GM19035 (cell line): ENCODE data around the gene ARHGAP10.
"Not testable (repeated sequence)": the region's sequence is repeated elsewhere in the genome, so short reads cannot be mapped to it uniquely, and the experiment has no call there.

Experiments used
- ATAC-seq: cut with Tn5 transposase; IDR thresholded peaks from one replicate; pipeline ENCODE4 v1.9.1; 2021; ENCODE audit not compliant: unreplicated experiment

ARHGAP10 gene

DNA sequence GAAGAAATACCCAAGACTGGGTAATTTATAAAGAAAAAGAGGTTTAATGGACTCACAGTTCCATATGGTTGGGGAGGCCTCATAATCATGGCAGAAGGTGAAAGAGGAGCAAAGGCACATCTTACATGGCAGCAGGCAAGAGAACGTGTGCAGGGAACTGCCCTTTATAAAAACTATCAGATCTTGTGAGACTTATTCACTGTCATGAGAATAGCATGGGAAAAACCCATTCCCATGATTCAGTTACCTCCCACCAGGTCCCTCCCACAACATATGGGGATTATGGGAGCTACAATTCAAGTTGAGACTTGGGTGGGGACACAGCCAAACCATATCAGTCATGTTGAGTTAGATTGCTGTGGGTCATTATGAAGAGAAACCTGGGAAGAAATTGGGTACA, 153.3 kb downstream of the ARHGAP10 start:
- ATAC-seq = not testable (repeated sequence)

- no peak for ATAC-seq
These were observed 159.7 kb downstream of the ARHGAP10 start for GRCh38 chr4:147891476-147892115.

DNA sequence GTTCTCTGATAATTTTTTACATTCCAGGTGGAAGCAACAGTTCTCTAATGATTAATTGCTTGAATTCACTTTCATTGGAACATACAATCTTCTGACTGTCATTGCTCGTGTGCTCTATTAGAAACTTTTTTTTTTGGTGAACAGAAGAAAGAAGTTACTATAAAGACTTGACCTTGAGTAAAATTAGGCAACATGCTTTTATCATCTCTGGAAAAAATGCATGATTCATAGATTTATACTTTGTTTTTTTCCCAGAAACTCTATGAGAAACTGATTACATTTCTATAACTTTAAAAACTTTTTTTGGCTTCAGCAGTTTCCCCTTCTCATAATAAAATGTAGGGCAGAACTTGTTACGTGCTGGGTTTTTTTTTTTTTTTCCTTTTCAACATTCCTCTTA, 167.6 kb downstream of the ARHGAP10 start:
- no peak for ATAC-seq

DNA sequence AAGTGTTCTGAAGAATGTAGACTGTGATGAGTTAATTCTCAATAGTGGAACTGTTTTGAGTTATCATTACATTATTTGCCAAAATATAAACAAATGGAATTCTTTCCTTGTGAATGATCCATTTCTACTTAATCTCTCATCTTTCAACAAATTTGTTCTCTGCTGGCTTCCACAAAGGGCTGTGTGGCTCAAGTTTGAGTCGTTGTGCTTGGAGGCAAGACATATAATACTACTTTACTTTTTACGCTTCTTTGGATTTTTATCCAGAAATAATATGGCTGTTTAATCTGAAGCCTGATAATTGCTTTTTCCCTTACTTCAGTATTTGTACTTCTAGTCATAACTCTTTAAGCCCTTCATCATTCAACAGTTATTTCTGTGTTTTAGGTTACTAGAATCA, 169.5 kb downstream of the ARHGAP10 start:
- ATAC-seq = no peak

DNA sequence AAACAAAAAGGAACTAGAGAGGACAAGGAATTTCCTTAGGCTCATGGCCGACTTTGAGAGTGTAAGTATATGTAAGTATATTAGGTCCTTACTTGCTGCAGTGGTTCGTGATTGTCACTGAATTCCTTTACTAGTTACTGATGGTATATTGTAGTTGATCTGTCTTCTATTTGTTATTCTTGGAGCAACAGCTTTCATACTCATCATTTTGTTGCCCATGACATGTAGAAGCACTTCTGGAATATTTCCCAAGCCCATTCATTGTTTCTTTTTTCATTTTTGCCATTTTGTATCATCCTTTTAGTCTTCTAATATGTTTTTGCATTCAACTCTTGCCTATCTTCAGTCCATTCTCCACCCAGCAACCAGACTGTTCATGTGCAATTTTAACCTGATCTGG, 170.0 kb downstream of the ARHGAP10 start:
- no peak for ATAC-seq

DNA sequence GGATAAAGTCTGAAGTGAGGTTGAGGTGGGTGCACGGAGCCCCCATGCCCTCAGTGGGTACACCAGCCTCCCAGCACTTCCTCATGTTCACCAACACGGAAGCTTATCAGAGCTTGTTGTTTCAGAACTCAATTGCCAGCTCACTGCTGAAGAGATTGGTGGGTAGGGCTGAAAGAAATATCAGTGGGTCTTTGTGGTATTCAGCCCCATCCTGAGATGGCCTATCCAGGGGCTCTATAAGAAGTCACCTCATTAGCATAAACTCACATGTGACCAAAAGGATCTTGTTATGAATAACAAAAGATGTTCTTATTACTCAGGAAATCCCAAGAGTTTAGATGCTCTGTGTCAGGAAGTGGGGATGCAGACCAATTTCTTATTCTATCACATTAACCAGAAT, 177.3 kb downstream of the ARHGAP10 start:
- no peak for ATAC-seq

DNA sequence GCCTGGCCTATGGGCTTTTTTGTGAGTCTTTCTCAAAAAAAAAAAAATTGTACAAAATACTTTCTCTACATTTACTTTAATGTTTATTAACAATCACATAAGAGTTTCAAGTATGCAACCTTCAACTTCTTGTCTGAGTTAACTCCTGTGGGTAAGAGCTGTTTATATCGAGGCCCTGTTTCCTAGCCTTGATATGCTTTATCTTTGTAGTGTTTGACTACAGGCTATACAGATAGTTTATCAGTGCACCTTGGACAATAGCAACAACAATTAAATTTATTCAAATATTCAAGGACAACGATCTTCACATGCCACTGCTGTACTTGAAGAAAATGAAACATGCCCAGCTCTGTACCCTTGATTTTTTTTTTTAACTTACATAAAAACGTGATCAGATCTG, 178.4 kb downstream of the ARHGAP10 start:
- ATAC-seq = no peak

DNA sequence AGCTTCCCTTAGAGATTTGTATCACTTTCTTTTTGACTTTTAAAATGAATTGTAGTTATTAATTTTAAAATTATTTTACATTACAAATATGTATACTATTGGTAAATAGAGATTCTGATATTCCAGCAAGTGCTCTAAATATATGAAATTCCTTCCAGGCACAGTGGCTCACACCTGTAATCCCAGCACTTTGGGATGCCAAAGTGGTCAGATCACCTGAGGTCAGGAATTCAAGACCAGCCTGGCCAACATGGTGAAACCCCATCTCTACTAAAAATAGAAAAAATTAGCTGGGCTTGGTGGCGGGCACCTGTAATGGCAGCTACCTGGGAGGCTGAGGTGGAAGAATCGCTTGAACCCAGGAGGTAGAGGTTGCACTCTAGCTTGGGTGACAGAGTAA, 180.2 kb downstream of the ARHGAP10 start:
- not testable (repeated sequence) for ATAC-seq

GRCh38 chr4:147913137-147913536, 181.2 kb downstream of the ARHGAP10 start:
- ATAC-seq = no peak

DNA sequence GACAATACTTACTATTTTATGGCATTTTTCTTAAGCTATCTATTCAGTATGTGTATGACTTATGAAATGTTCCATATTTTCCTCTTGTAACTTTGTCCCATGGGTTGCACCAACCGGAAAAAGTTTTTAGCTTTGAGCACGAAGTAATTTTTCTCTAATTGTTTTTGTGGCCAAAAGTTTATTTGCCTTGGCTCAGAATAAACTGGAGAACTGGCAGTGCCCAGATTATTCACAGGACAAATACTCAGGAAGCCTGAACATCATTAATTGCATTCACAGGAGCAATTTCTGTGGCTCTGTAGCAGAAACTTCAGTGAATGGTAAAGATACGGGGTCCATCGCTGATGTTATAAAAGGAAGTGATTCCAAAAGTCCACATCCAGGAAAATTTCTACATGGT, 184.5 kb downstream of the ARHGAP10 start:
- no peak for ATAC-seq

DNA sequence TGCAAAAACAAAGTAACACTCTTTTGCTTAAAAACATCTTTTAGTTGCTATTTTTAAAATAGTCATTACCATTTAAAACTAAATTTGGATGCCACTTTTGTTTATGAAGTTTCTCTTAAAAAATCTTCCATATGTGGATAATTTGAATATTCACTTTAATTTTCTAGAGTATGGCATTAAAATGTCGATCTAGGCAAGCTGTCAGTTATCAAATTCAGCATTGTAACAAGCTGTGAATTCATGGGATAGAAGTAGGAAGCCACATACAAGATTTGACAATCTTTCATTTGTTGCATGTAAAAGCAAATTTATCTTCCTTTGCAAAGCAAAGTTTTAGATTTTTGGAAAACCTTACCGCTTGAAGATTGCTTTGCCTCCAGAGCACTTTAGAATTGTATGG, 191.5 kb downstream of the ARHGAP10 start:
- ATAC-seq = no peak

DNA sequence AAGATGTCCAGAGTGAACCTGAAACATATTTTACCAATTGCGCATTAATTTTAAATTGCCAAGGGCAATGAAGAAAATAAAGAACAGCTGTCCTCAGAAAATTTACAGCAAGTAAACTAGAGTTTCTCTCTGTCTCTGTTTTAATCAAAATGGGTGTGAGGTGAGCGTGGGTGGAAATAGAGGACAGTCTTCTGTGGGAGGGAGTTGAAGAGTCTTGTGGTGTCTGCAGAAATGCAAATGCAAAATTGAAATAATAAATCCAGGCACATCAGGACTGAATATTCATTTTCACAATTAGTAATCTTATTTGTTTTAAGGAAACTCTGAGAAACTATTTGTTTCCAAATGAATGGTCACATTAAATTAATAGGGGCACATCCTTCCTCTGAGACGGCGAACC, 192.0 kb downstream of the ARHGAP10 start:
- ATAC-seq = peak; percentile 60

DNA sequence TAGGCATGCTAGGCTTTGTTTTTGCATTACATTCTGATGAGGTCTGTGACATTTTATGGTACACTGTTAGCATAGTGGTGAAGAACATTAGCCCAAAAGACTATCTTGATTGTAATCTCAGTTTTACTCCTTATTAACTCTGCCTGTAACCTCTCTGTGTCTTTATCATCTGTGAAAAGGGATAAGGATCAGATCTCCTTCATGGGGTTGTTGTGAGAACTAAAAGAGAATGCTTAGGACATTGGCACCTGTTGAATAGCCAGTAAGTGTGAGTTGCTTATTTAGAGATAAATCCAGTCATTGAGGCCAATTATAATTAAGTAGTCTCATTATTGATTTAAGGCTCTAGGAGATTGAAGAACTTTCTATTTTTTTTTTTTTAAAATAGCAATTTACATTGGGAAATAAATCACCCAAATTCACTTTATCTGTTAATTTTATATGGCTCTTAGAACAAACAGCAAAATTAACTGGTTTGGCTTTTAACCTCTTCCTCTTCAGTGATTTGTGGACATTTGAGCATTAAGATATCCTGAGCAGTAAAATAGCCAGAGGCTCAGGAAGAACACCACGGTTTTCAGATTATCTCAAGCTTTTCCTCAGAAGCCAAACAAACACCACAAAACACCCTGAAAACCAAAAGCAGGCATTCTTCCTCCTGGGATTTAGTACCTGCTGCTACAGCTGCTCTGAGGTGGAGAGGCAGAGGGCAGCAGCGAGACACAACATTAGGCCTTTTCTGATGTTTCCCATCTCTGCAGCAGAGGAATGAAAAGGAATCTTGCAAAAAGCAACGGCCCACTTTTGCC, 192.9 kb downstream of the ARHGAP10 start:
- no peak for ATAC-seq

DNA sequence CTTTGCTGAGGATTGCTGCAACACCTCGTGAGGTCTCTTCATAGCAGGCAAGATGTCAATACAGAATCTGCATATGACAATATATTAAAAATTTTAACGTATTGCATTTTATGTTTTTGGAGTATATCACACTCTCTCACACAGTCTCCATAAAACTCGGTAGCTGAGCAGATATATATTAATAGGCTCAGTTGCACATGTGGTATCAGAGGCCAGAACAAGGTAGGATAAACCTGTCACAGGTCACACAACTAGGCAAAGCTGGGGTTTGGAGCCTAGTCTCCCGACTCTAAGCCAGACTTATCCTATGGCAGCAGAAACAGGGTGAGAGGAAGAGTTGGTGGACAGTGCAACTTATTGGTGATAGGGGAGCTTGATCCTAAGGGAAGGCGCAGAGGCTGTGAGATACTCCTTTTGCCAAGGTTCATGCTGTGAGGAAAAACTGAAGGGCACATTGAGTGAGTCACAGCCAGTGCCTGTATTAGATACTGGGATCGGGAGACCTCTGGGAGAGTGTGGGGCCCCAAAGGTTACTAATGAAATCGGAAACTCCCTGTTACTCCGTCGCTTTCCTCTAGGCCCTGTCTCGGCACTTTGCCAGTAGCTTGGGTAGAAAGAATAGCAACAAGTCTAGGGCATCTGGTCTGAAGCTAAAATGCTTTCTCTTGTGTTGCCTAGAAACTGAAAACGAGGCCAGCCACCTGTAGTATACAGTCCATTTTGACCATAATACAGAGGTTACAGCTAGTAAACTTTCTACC, 195.7 kb downstream of the ARHGAP10 start:
- ATAC-seq = no peak

GRCh38 chr4:147928400-147928799, 196.5 kb downstream of the ARHGAP10 start:
- ATAC-seq = no peak

DNA sequence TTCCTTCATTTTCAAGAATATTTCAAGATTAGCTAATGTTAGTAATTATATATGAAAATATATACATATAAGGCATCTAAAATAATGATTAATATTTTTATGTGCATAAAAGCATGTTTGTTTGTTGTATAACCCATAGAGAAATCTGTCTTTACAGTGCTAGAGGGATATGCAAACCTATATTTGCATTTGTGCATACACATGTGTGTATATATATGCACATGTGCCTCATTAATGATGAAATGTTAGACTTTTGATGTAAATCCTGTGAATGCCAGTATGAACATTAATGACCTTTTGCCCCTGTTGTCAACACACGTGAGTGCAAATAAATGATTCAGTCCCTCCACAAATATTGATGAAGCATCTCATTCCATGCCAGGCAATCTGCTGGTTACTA, 197.9 kb downstream of the ARHGAP10 start:
- ATAC-seq = no peak

DNA sequence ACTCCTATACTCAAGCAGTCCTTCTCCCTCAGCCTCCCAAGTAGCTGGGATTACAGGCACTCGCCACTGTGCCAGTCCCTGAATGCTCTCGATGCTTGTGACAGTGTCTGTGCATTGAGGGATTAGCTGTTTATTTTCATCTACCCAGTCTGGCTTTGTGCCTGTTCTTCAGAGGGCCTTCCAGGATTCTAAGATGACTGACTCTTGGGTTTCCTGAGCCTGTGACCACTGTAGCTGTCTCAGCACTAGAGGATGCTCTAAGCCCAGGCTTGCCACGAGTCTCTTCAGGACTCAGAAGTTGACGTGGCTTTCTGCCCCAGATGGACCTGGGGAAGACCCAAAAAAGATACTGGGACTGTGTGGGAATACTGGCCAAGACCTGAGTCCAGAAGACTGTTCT, 201.4 kb downstream of the ARHGAP10 start:
- no peak for ATAC-seq

- no peak for ATAC-seq
These were observed 201.9 kb downstream of the ARHGAP10 start for GRCh38 chr4:147933779-147934178.

GRCh38 chr4:147938496-147938895, 206.6 kb downstream of the ARHGAP10 start:
- no peak for ATAC-seq

GRCh38 chr4:147940171-147940570, 208.3 kb downstream of the ARHGAP10 start:
- no peak for ATAC-seq

DNA sequence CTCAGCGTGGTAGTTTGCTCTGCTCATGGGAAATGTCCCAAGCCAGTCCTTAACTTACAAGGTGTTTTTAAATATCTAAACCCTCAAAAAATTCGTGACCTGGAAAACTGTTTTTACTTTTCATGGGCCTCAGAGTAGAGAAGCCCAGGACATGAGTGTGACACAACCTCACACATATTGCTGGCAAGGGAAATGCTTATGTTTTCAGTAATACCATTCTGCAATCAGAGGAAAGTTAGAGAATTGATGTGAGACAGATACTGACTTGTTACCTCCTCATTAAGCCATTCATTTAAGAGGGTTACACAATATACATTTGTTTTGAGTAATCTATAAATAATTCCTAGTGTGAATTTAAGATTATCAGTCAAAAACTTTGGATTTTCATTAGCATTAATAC, 209.5 kb downstream of the ARHGAP10 start:
- no peak for ATAC-seq

DNA sequence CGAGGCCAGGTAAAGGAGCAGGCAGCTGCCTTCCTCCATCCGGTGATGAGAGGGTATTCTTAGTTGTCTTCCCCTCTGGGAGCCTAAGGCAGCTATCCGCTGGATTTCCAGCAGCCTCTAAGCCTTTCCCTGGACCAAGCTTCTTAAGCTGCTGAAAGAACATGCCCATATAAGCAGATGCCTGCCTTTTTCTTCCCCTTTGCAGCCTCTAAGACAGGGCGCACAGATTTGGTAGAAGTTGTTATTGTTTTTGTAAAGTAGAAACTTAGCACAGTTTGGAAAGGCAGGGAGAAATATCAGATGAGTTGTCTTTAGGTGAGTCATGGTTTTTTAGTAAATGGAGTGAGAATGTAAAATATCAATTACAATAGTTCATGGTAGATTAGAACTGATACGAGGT, 210.8 kb downstream of the ARHGAP10 start:
- peak; percentile 42 for ATAC-seq
